Measurements from ENCODE around the gene SELPLG. TPM values are rescaled to one million over a fixed set of nuclear protein-coding genes. Genes with fewer than 3 reads are reported as not detected.

SELPLG gene
- total RNA-seq, 1 experiment from 2014 or later, result 0.41 TPM

- POLR2A ChIA-PET, result no interaction called here
- CTCF ChIA-PET, result no interaction called here
- in situ Hi-C loops (cut with HindIII; ENCODE audit: low pct_unique_long_range_greater_than_20kb, low sequenced_read_pairs), result no loop called here
- intact Hi-C loops (cut with micrococcal nuclease; ENCODE audit: unreplicated experiment), result no loop called here
- Histone ChIP-seq H3K4me1 (ENCODE audit: control insufficient read depth, insufficient read depth, low read length) (peaks cover 3% of the 10 kb centered on the region; the same call in 1 of the 2 replicates), H3K27me3 (ENCODE audit: control insufficient read depth, insufficient read depth, low read length) (no peaks in the 10 kb centered on the region), H3K9me3 (ENCODE audit: control insufficient read depth, insufficient read depth, low read depth, low read length) (no peaks in the 10 kb centered on the region), H3K27ac (ENCODE audit: low read length) (no peak overlapping the region), H3K36me3 (ENCODE audit: control insufficient read depth, insufficient read depth, low read length) (peaks cover 10% of the 10 kb centered on the region; the same call in 1 of the 2 replicates), H3K4me3 (ENCODE audit: low read depth in 2 of 2, low read length in 2 of 2) (no peak overlapping the region)
- TF ChIP-seq SIN3A (IDR thresholded peaks at IDR 0.05; ENCODE audit: borderline replicate concordance, insufficient read depth, low read depth, low read length) (no peak), CTCF (IDR thresholded peaks at IDR 0.05) (no peak), TCF7L2 (IDR thresholded peaks at IDR 0.05; ENCODE audit: low read depth, low read length) (no peak), POLR2AphosphoS5 (IDR thresholded peaks at IDR 0.05; ENCODE audit: low read depth, low read length) (no peak), REST (IDR thresholded peaks at IDR 0.05; ENCODE audit: insufficient read depth in 1 of 2, low read depth in 2 of 2, low read length in 1 of 2) (no peak)
- no peak for DNase-seq (ENCODE audit: low read depth, low spot score)
- ATAC-seq, result no peak
- BruUV-seq (replicated peaks), result no TSS peak
Observed at GRCh38 chr12:108644811-108645120, 11.1 kb upstream of the SELPLG start.

- no peak for ATAC-seq
- intact Hi-C loops (cut with micrococcal nuclease; ENCODE audit: unreplicated experiment), result no loop called here
- in situ Hi-C loops (cut with HindIII; ENCODE audit: low pct_unique_long_range_greater_than_20kb, low sequenced_read_pairs), result no loop called here
Observed at GRCh38 chr12:108643941-108644810, 10.5 kb upstream of the SELPLG start.

More at GRCh38 chr12:108643941-108644810, 10.5 kb upstream of the SELPLG start:
- CTCF ChIA-PET, result no interaction called here
- TF ChIP-seq TCF7L2 (IDR thresholded peaks at IDR 0.05; ENCODE audit: low read depth, low read length), result no peak
- TF ChIP-seq SIN3A (IDR thresholded peaks at IDR 0.05; ENCODE audit: borderline replicate concordance, insufficient read depth, low read depth, low read length), result no peak
- no peak for TF ChIP-seq POLR2AphosphoS5 (IDR thresholded peaks at IDR 0.05; ENCODE audit: low read depth, low read length)
- no peak for TF ChIP-seq CTCF (IDR thresholded peaks at IDR 0.05)
- no peak for TF ChIP-seq REST (IDR thresholded peaks at IDR 0.05; ENCODE audit: insufficient read depth in 1 of 2, low read depth in 2 of 2, low read length in 1 of 2)
- POLR2A ChIA-PET, result no interaction called here
- no peak overlapping the region for H3K4me3 ChIP-seq (ENCODE audit: low read depth in 2 of 2, low read length in 2 of 2)
- DNase-seq (ENCODE audit: low read depth, low spot score), result no peak
- no peaks in the 10 kb centered on the region for H3K9me3 ChIP-seq (ENCODE audit: control insufficient read depth, insufficient read depth, low read depth, low read length)
- peaks cover 8% of the 10 kb centered on the region; the same call in 1 of the 2 replicates for H3K36me3 ChIP-seq (ENCODE audit: control insufficient read depth, insufficient read depth, low read length)
- no TSS peak for BruUV-seq (replicated peaks)
- no peaks in the 10 kb centered on the region for H3K27me3 ChIP-seq (ENCODE audit: control insufficient read depth, insufficient read depth, low read length)
- peaks cover under 1% of the 10 kb centered on the region; the same call in 1 of the 2 replicates for H3K4me1 ChIP-seq (ENCODE audit: control insufficient read depth, insufficient read depth, low read length)
- H3K27ac ChIP-seq (ENCODE audit: low read length), result no peak overlapping the region

All from Panc1 (cell line).